T follicular helper cell (primary cell): Measurements from ENCODE around the gene AK5.

Experiments
- DNase-seq: peaks from one replicate; pipeline ENCODE4 v3.0.0-alpha.2; 2020; ENCODE audit warnings: low read depth
- total RNA-seq, 2 experiments: gene quantifications; one replicate each; lab custom pipeline; 2026; lab: John Stamatoyannopoulos, UW

AK5 gene, protein sequence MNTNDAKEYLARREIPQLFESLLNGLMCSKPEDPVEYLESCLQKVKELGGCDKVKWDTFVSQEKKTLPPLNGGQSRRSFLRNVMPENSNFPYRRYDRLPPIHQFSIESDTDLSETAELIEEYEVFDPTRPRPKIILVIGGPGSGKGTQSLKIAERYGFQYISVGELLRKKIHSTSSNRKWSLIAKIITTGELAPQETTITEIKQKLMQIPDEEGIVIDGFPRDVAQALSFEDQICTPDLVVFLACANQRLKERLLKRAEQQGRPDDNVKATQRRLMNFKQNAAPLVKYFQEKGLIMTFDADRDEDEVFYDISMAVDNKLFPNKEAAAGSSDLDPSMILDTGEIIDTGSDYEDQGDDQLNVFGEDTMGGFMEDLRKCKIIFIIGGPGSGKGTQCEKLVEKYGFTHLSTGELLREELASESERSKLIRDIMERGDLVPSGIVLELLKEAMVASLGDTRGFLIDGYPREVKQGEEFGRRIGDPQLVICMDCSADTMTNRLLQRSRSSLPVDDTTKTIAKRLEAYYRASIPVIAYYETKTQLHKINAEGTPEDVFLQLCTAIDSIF
- total RNA-seq, result 1.4 to 12.5 reads per million in 2 experiments

DNA sequence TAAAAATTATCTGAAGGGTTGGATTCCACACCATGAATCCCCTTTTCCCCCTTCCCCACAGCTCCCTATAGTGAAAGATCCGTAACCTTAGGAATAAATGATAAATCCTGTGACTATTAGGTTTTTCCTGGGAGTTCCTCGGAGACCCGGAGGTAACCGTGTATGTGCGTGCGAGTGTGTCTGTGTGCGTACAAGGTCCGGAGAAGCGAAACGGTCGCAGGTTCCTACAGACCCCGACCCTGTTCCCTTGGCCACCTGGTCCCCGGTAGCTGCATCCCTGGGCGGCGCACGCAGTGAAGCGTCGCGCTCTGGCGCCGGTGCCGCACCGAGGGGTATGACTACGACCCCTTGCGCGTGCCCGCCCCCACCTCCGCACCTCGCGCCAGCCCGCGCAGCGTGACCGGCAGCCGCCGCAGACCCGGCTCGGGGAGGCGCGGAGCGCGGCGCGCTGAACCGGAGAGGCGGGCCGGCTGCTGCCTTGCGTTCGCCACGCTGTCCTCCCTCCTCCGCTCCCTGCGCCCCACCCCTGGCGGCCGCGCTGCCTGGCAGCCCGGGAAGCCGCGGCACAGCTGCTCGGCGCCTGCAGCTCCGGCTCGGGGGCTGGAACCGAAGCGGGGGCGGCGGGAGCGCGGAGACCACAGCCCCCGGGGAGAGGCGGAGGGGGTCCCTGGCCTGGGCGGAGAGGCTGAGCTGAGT, at the start of gene AK5:
TSS of gene AK5 (plus strand) at position 529 of the 696 bp plus-strand sequence. CDS start 295 bp downstream, outside the sequence.
- peak; percentile 25 for DNase-seq

DNA sequence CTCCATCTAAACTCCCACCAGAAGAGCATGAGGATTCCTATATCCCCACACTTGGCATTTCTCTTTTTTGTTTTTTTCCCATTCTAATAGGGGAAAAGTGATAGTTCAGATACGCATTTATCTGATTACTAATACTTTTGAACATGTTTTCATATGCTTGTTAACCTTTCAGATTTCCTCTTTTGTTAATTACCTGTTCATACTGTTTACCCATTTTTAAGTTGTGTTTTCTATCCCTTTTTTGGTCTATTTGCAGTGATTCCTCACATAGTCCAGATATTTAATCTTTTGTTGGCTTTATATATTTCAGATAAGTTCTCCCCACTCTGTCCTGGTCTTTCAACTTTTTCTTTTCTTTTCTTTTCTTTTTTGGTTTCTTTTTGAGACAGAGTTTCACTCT, 49.0 kb upstream of the AK5 start:
- DNase-seq, result no peak

DNA sequence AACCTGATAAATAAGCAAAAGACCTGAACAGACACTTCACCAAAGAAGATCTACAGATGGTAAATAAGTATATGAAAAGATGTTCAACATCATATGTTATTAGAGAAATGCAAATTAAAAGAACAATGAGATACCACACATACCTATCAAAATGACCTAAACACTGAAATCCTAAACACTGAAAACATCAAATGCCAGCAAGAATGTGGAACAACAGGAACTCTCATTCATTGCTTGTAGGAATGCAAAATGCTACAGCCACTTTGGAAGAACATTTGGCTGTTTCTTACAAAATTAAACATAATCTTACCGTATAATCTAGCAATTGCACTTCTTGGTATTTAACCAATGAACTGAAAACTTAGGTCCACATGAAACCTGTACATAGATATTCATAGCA, 47.7 kb upstream of the AK5 start:
- no peak for DNase-seq

DNA sequence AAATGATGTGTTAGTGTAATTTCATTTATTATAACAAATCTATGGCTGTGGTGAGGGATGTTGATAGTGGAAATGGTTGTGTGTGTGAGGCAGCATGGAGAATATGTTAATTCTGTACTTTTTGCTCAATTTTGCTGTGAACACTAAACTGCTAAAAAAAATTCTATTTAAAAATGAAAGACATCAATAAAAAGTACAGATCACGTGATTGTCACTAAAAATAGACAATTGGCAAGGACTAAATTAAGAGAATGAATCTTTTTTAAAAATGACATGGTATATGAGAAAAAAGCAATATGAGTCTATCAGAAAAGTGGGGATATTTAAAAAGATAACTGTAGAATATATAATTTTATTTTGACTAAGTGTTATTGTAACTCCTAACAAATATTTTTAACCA, 46.9 kb upstream of the AK5 start:
- no peak for DNase-seq

DNA sequence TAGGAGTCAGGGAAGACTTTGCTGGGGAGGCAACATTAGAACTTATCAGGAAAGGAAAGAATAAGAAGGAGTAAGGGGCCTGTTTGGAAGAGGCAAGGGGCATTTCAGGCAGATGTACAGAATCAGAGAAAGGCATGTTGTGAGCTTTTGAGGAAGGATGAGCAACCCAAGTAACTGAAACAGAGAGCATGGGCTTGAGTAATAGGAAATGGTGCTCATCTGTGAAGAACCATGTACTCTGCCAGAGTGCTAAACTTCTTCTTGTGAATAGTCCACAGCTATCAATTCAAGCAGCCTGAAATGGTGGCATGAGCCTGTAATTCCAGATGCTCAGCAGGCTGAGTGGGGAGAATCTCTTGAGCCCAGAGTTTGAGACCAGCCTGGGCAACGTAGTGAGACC, 43.4 kb upstream of the AK5 start:
- no peak for DNase-seq

DNA sequence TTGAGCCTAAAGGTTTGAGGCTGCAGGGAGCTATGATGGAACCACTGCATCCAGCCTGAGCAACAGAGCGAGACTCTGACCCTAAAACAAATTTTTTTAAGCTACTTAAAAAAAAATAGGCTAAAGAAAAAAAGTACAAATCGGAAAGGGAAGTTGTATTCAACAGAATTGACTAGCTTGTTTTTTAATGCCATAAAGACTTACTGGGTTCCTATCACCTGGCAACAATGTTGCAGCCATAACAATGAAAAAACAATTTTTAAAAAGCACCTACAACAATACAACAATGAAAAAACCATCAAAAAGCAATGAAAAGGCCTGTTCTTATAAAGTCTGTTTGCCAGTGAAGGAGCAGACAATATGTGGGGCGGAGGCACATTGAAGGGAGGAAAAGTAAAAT, 42.5 kb upstream of the AK5 start:
- DNase-seq, result no peak

DNA sequence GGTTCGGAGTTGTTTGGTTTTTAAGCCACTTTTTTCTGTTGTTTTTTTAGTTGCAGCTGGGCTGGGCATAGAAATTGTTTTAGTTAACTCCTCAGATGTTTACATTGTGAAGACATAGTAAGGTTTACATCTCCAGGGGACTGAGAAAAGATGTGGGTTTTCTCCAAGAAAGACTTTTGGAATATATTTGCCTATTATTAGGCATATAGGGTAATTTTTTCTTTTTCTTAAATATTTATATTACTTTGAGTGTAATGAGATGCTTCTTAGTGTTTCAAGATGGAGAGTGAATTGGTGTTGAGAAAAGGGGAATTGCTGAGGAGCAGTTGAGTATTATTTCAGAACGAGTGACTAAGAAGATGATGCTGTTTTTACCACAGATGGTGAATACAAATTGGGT, 36.0 kb upstream of the AK5 start:
- no peak for DNase-seq

DNA sequence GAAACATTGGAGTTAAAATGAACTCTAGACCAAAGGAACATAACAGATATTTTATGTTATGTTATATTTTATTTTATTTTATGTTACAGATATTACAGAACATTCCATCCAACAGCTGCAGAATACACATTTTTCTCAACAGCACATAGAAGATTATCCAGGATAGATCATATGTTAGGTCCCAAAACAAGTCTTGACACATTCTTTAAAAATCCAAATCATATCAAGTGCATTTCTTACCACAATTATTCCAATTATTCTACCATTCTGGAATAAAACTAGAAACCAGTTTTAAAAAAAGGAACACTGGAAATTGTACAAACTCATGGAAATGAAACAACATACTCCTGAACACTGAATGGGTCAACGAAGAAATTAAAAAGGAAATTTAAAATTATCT, 31.7 kb upstream of the AK5 start:
- no peak for DNase-seq

DNA sequence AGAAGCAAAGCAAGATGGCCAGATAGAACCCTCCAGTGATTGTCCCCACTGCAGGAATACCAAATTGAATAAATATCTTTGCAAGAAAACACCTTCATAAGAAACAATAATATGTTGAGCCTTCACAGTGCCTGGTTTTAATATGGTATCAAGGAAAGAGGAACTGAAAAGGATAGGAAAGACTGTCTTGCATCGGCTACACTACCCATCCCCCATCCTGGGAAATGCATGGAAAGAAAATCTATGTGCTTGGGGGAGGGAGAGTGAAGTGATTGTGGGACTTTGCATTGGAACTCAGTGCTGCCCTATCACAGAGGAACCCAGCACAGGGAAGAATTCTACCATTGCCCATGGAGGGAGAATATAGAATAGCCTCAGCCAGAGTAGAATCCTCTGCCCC, 28.6 kb upstream of the AK5 start:
- no peak for DNase-seq

DNA sequence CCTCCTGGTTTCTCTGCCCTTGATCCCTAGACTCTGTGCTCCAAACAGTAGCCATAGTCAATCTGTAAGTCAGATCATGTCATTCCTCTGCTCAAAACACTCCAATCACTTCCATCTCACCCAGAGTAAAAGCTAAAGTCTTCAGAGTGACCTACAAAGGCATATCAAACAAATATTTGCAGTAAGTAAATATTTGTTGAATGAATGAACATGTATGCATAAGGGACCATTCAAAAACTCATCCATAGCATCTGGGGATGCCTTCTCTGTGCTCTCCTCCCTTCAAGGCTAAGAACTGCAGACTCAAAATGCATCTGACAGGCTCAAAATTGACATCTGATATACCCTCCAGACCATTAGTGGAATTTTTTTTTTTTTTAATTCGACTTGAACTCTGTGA, 18.1 kb upstream of the AK5 start:
- DNase-seq, result no peak

DNA sequence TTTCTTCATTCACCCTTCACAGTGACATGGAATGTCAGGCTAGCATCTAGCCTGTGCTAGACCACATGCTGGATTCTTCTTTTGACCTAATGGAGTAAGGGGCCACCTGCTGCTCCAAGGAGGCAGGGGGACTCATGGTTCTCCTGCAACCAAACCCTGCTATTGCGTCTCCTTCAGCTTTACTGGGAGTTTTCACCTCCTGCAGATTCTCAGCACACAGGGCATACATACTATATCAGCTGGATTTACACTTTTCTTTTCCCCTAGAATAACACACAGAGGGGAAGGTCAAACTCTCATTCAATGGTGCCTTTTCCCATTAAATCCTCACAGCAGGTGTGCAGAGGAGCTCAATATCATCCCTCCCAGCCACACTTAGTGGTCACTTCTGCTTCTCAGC, 16.6 kb upstream of the AK5 start:
- DNase-seq, result no peak

DNA sequence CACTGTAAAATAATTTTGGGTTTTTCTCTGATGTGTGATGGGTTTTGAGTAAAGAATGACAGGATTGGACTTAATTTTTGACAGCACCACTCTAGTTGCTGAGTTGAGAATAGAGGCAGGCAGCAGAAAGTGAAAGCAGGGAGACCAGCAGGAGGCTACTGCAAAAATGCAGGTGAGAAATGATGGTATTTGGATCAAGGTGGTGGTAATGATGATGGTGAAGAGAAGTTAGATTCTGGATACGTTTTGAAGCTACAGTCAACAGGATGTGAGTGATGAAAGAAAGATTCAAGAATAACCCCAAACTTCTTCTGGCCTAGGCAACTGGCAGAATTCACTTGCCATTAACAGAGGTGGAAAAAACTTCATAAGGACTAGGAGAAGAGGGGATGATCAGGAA, 14.8 kb upstream of the AK5 start:
- DNase-seq, result no peak

DNA sequence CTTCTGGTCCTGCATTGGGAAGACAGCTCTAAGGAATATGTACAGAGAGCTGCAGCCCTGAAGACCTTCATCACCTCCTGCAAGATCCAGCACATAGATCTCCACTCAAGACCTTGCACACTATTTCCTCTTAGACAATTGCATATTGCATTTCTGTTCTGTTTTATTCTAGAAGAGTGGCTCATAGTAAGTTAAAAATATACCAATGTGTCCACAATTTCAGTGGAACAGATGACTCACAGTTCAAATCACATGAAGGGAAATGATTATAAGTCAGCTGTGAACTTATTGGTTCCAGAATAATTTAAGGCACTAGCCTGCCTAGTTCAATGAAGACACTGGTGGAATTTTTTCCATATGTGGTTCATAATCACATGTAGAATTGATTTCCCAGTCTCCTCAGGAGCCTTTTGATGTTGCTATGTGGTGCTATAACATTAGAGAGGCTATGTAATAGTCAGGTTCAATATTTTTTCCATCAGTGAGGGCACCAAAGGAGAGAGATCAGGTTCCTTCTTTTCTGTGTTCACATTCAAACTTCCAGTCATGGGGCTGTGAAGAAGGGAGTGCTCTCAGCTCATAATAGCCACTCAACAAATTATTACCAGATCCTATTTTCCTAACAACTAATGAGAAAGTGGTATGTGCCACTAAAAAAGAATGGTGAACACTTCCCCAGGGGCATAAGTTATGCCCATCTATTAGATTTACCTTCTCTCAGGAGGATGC, 9.8 kb upstream of the AK5 start:
- DNase-seq, result no peak

DNA sequence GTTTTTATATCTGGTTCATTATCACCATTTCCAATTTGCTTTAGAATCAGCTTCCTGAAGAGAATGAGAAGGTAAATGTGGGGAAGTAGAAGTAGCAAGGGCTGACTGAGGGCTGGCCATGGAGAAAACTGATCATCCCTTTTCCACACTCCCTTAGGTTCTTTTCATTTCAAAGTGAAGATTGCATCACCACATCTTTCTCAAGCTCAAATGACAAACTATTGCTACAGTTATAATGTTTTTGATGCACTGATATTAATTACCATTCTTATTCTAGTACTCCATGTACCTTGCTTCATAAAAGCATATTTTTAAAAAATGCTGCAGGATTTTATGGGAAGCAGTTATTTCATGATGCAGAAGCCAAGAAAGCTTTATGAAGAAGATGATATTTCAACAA, 7.9 kb upstream of the AK5 start:
- DNase-seq, result no peak

DNA sequence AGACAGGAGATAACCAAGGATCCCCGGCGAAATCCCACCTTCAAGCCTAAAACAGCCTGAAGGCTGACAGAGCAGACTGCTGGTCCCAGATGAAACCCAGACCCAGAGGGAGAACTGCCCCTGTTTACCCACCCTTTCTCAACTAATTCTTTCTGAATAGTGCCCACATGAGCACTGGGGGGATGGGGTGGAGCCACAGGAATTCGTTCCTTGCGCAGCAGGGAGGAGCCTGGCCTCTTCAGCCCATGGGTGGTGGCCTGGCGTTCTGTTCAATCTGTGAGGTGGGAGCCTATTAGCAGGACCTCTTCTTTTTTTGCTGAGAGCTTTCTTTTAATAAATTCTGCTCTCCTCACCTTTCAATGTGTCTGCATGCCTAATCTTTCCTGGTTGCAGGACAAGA, 6.6 kb upstream of the AK5 start:
- no peak for DNase-seq

DNA sequence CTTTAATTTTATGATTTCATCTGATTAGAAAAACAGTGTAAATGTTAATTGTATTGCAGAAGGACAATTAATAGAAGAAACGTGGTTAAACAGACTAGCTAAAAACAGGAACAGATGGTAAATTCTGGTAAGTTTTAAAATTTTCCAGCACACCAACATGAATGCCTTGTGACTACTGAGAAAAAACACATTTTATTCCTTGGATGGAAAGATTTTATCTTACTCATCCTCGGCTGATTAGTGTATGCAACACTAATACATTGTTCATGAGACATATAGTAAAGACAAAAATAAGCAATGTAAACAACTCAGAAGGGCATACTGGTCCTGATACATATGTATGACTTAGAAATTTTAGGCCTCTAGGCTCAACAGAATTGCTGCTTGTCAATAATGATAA, 4.9 kb upstream of the AK5 start:
- no peak for DNase-seq

DNA sequence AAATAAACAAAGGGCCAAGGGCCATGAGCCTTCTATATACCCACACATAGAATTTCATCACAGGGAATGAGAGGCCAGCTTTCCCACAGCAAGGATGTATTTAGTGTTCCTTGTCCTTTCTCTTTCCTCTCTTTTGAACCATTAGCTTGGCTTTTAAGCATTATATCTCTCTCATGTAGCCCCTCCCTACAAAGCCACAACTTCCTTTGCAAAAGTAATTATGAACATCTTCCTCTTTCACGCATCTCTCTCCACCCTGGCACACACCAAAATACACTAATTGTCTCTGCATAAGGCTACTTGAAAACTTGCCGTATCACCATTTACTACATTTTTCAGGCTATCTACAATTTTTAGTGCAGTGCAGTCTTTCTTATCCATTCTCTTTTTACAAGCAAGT, 1.9 kb upstream of the AK5 start:
- DNase-seq, result no peak

DNA sequence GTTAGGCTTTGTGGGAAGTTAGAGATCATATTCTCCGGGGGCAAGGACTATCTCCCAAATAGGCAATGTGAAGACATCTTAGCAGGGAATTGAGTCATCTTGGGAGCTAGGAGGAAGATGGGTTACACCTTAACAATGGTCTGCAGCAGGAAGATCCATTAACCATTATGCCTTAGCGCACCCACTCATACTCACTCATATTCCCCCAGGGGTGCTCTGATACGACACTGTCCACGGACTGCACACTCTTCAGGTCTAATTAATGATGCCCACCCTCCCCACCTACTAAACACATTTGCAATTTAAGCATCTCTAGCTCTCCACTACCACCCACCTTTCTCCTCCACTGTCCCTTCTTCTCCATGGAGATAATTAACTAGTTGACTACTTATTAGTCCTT, 857 bp upstream of the AK5 start:
- no peak for DNase-seq

DNA sequence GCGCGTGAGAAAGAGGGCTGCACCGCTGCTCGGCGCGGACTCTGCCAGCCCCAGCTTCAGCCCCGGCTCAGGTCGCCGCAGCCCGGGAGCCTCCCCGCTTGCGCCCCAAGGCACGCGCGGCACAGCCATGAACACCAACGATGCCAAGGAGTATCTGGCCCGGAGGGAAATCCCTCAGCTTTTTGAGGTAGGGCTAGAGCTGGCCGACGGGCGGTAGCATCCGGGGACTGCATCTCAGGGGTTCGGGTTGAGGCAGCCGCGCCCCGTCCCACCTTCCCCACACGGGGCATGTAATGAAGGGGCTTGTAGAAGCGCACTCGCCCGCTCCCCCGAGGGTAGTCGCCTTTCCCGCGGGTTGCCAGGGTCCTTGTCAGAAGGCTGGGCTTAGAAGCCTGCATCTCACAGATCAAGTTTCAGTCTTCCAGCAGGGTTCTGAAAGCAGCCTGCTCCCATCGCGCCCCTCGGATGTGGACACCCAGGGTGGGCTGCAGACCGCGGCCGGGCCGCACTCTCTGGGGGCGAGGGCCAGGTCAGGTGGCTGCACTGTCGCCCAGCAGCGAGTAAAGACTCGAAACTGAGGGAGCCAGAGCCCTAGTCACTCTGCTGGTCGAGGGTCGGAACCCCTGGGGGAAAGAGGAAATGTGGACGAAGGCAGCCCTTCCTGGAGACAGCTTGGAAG, 507 bp downstream of the AK5 start:
- DNase-seq, result peak; percentile 8

DNA sequence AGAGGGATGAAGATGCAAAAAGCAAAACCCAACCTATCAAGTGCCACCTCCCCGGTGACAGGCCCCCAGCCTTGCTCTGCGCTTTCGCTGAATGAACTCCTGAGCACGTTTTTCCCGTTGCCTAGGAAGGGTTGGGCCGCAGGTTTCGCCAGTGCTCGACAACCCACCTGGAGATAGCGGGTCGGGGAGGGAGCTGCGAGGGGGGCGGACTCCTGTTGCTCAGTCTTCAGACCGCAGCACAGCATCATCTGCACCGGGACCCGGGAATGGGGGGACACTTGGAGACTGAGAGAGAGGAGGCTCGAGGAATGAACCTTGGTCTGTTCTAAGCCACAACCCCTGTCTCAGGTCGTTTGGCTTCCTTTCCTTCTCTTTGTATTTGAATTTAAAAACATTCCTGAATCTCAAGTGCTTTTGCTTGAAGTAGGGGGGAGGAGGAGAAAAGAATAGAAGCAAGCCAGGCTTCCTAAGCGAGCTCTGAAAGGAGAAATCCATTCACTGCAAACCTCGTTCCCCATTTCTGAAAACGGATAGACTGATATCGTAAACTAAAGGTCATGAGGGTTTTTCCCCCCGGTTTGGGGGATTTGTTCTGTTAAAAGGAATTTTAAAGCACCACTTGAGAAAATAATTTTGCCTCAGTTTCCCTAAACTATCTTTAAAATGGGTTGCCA, 1.2 kb downstream of the AK5 start:
- no peak for DNase-seq

DNA sequence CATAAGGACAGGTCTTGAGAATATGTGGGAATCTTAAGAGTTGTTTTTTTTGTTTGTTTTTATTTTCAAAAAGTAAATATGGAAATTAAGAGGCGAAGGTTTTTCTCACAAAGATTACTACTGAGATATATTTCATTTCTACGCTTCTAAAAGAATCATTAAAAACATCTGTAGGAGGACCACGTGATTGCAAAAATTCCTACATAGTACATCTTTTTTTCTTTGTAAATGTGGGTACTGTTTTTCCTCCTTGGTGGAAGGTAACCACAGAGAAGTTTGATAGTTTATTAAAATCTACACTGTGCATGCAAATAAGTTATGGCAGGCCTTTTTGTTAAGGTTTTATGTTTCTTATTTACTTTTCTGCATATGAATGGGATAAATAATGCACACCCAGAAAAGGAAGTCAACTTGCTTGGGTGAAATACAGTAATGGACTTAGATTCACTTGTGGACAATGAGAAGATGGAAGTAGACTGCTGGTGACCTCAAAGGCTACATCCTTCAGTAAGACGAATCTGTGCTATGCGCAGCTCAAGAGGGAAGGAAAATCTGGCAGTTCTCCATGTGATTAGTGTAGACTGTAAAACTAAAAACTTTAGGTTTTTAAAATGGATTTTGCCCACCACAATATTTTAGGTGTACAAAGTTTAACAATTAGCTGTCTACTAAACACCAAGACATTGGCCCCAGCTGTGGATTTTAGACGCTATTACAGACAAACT, 2.0 kb downstream of the AK5 start:
- DNase-seq, result no peak
